ENCODE results near the gene FOXN1. TPM values are rescaled to one million over a fixed set of nuclear protein-coding genes. Genes with fewer than 3 reads are reported as not detected.

FOXN1 gene
- total and polyA plus RNA-seq, 4 donors: not detected

- Histone ChIP-seq H3K36me3 (ENCODE audit: control insufficient read depth in 4 of 4, insufficient read depth in 3 of 4, low read depth in 1 of 4, low read length in 3 of 4) (peaks cover 8 to 31% (median 23%) of the 10 kb centered on the region in 4 donors), H3K27me3 (ENCODE audit: control insufficient read depth in 4 of 4, insufficient read depth in 4 of 4, low read length in 3 of 4) (no peaks in the 10 kb centered on the region), H3K27ac (ENCODE audit: low read depth in 1 of 2, low read length in 2 of 2) (peak within 1 kb of the TSS; percentile 26 to 73), H3K9ac (ENCODE audit: low read depth in 1 of 2, low read length in 2 of 2) (no peak within 1 kb of the TSS), H3K4me1 (ENCODE audit: control insufficient read depth in 4 of 4, insufficient read depth in 4 of 4, low read length in 3 of 4) (peaks cover 4 to 25% (median 20%) of the 10 kb centered on the region in 4 donors), H3K9me3 (ENCODE audit: control insufficient read depth in 4 of 4, low read length in 3 of 4) (no peaks in the 10 kb centered on the region), H3K4me3 (ENCODE audit: low read depth in 1 of 3, low read length in 3 of 3) (peak within 1 kb of the TSS; percentile 30 to 77 (median 65))
- peak; percentile 84 for DNase-seq (ENCODE audit: low spot score)
- 3% methylated on average over 67 of the region's 67 CpGs for WGBS
- TF ChIP-seq RAD21 (IDR thresholded peaks at IDR 0.05): no peak
- TF ChIP-seq YY1 (IDR thresholded peaks at IDR 0.05): no peak
Observed at GRCh38 chr17:28552176-28552999, 46.2 kb downstream of the FOXN1 start, which contains the start of gene UNC119. Gene UNC119 (minus strand): TSS chr17:28552624. CDS start chr17:28552557, 67 bp downstream.

DNA sequence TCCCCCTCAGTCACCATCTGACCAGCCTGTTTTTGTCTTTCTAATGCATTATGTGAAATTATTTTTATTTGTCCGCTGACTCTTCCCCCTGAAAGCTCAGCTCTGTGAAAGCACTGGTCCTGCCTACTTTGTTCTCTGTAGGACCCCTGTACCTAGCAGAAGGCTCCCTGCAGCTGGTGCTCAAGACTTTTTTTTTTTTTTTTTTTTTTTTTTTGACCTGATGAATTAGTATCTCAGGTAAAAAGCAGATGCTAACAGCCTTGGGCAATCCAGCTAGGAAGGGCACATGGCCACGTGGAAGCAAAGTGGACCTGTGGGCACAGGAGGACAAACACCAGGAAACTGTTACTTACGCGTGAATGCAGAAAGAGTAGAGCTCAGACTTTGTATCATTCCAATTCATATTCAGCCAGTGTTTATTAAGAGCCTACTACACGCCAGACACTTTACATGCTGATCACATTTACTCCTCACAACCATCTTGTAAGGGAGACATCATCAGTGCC lies 46.9 kb downstream of the FOXN1 start:
- H3K27ac ChIP-seq (ENCODE audit: low read depth in 1 of 2, low read length in 2 of 2): peak overlapping the region; percentile 26 to 73
- no peak overlapping the region for H3K9ac ChIP-seq (ENCODE audit: low read depth in 1 of 2, low read length in 2 of 2)
- WGBS: 64% methylated on average over 5 of the region's 5 CpGs

More for the DNA sequence above, 46.9 kb downstream of the FOXN1 start:
- TF ChIP-seq, protein P1, sequence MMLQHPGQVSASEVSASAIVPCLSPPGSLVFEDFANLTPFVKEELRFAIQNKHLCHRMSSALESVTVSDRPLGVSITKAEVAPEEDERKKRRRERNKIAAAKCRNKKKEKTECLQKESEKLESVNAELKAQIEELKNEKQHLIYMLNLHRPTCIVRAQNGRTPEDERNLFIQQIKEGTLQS (IDR thresholded peaks at IDR 0.05): no peak
- TF ChIP-seq CTCF (IDR thresholded peaks at IDR 0.05; ENCODE audit: low read depth, low read length, missing input control) (no peak), RXRA (IDR thresholded peaks at IDR 0.05) (peak in 1 of 2 donors; percentile 14), HNF4A (conservative IDR thresholded peaks at IDR 0.05) (peak; percentile 68 to 70), FOXA1 (IDR thresholded peaks at IDR 0.05) (no peak), TAF1 (conservative IDR thresholded peaks at IDR 0.05) (no peak), NR2F2 (IDR thresholded peaks at IDR 0.05) (no peak), YY1 (IDR thresholded peaks at IDR 0.05) (no peak), RAD21 (IDR thresholded peaks at IDR 0.05) (no peak), HNF4G (IDR thresholded peaks at IDR 0.05) (no peak), JUND (IDR thresholded peaks at IDR 0.05) (no peak), MAX (IDR thresholded peaks at IDR 0.05) (no peak), EGR1 (IDR thresholded peaks at IDR 0.05; ENCODE audit: low read depth in 2 of 2) (no peak)
- TF ChIP-seq, protein P2, sequence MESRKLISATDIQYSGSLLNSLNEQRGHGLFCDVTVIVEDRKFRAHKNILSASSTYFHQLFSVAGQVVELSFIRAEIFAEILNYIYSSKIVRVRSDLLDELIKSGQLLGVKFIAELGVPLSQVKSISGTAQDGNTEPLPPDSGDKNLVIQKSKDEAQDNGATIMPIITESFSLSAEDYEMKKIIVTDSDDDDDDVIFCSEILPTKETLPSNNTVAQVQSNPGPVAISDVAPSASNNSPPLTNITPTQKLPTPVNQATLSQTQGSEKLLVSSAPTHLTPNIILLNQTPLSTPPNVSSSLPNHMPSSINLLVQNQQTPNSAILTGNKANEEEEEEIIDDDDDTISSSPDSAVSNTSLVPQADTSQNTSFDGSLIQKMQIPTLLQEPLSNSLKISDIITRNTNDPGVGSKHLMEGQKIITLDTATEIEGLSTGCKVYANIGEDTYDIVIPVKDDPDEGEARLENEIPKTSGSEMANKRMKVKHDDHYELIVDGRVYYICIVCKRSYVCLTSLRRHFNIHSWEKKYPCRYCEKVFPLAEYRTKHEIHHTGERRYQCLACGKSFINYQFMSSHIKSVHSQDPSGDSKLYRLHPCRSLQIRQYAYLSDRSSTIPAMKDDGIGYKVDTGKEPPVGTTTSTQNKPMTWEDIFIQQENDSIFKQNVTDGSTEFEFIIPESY (IDR thresholded peaks at IDR 0.05): no peak
- DNase-seq (ENCODE audit: low spot score): no peak
- peaks cover 4 to 25% (median 20%) of the 10 kb centered on the region in 4 donors for H3K4me1 ChIP-seq (ENCODE audit: control insufficient read depth in 4 of 4, insufficient read depth in 4 of 4, low read length in 3 of 4)
- no peak overlapping the region for H3K4me3 ChIP-seq (ENCODE audit: low read depth in 1 of 3, low read length in 3 of 3)
- no peaks in the 10 kb centered on the region for H3K9me3 ChIP-seq (ENCODE audit: control insufficient read depth in 4 of 4, low read length in 3 of 4)
- no peaks in the 10 kb centered on the region for H3K27me3 ChIP-seq (ENCODE audit: control insufficient read depth in 4 of 4, insufficient read depth in 4 of 4, low read length in 3 of 4)
- peaks cover 6 to 37% (median 26%) of the 10 kb centered on the region in 4 donors for H3K36me3 ChIP-seq (ENCODE audit: control insufficient read depth in 4 of 4, insufficient read depth in 3 of 4, low read depth in 1 of 4, low read length in 3 of 4)
